ENCODE results near the gene OTULINL.

- no peak for TF ChIP-seq CTCF (tag by site-specific recombination; IDR thresholded peaks at IDR 0.05)
- no peak for TF ChIP-seq YY1 (tag by site-specific recombination; IDR thresholded peaks at IDR 0.05)
- TF ChIP-seq ZNF311 (tag by site-specific recombination; IDR thresholded peaks at IDR 0.05; ENCODE audit: borderline replicate concordance) = no peak
Observed at GRCh38 chr5:14572836-14573235, 8.8 kb upstream of the OTULINL start.
